HL-60/S4 treated with retinoic acid at 250 ng/mL for 4 days and 3 days (cell line): Measurements from ENCODE around the gene ARHGEF28.

ENCODE experiments used
- in situ Hi-C: fragments of 300-500 bp; cut with MboI; formaldehyde crosslinking; loops from 2 replicates; pipeline ENCODE4 v1.7.0; 2022; ENCODE audit warnings: low sequenced_read_pairs

Gene ARHGEF28

GRCh38 chr5:73617510-73618279 lies 8.3 kb upstream of the ARHGEF28 start:
- in situ Hi-C loops = no loop called here

- in situ Hi-C loops = no loop called here
These were observed 6.2 kb upstream of the ARHGEF28 start for GRCh38 chr5:73619606-73620333.

GRCh38 chr5:73620334-73620687 lies 5.7 kb upstream of the ARHGEF28 start:
- in situ Hi-C loops = no loop called here

GRCh38 chr5:73623060-73623459 lies 2.9 kb upstream of the ARHGEF28 start:
- in situ Hi-C loops = no loop called here

- in situ Hi-C loops = no loop called here
These were observed 2.0 kb upstream of the ARHGEF28 start for GRCh38 chr5:73623901-73624404.

GRCh38 chr5:73624888-73625287 lies 1.1 kb upstream of the ARHGEF28 start:
- in situ Hi-C loops = no loop called here

- in situ Hi-C loops = no loop called here
These were observed 538 bp upstream of the ARHGEF28 start for GRCh38 chr5:73625372-73625943.

GRCh38 chr5:73626814-73627313 lies 868 bp downstream of the ARHGEF28 start:
- in situ Hi-C loops = no loop called here

GRCh38 chr5:73629456-73629855 lies 3.5 kb downstream of the ARHGEF28 start:
- in situ Hi-C loops = no loop called here

- in situ Hi-C loops = no loop called here
These were observed 4.8 kb downstream of the ARHGEF28 start for GRCh38 chr5:73630765-73631164.

- in situ Hi-C loops = no loop called here
These were observed 5.5 kb downstream of the ARHGEF28 start for GRCh38 chr5:73631500-73631899.

- in situ Hi-C loops = no loop called here
These were observed 7.1 kb downstream of the ARHGEF28 start for GRCh38 chr5:73633060-73633459.

GRCh38 chr5:73636408-73636807 lies 10.4 kb downstream of the ARHGEF28 start:
- in situ Hi-C loops = no loop called here

- in situ Hi-C loops = no loop called here
These were observed 11.6 kb downstream of the ARHGEF28 start for GRCh38 chr5:73637565-73637964.

GRCh38 chr5:73638344-73639095 lies 12.5 kb downstream of the ARHGEF28 start:
- in situ Hi-C loops = no loop called here

GRCh38 chr5:73640861-73641320 lies 14.9 kb downstream of the ARHGEF28 start:
- in situ Hi-C loops = no loop called here

GRCh38 chr5:73641811-73642210 lies 15.8 kb downstream of the ARHGEF28 start:
- in situ Hi-C loops = no loop called here

GRCh38 chr5:73642344-73642743 lies 16.3 kb downstream of the ARHGEF28 start:
- in situ Hi-C loops = no loop called here

- in situ Hi-C loops = no loop called here
These were observed 18.5 kb downstream of the ARHGEF28 start for GRCh38 chr5:73644385-73644963.

- in situ Hi-C loops = no loop called here
These were observed 21.7 kb downstream of the ARHGEF28 start for GRCh38 chr5:73647721-73648120.
